Subcutaneous abdominal adipose tissue (tissue), 5 donors: ENCODE data around the gene BCL2.

Experiments used
- H3K27ac ChIP-seq: one replicate; pipeline ENCODE4 v1.7.0; 2013; ENCODE audit warnings: low read depth, mild to moderate bottlenecking, inconsistent platforms, low read length, moderate library complexity
- H3K27me3 ChIP-seq, 5 donors: one replicate each; pipeline ENCODE4 v1.7.0; 2013; ENCODE audit warnings: low read length in 5 of 5, inconsistent platforms in 1 of 5; ENCODE audit not compliant: control insufficient read depth in 5 of 5, insufficient read depth in 4 of 5
- H3K36me3 ChIP-seq, 5 donors: one replicate each; pipeline ENCODE4 v1.7.0; 2013; ENCODE audit warnings: low read length in 5 of 5; ENCODE audit not compliant: control insufficient read depth in 5 of 5, insufficient read depth in 5 of 5
- H3K4me1 ChIP-seq, 5 donors: one replicate each; pipeline ENCODE4 v1.7.0; 2013; ENCODE audit warnings: low read length in 5 of 5, mild to moderate bottlenecking in 3 of 5, moderate library complexity in 1 of 5; ENCODE audit not compliant: control insufficient read depth in 5 of 5, insufficient read depth in 5 of 5
- H3K4me3 ChIP-seq, 5 donors: one replicate each; pipeline ENCODE4 v1.7.0; 2013; ENCODE audit warnings: low read length in 5 of 5, low read depth in 1 of 5
- H3K9ac ChIP-seq, 5 donors: one replicate each; pipeline ENCODE4 v1.7.0; 2013; ENCODE audit warnings: low read length in 5 of 5, mild to moderate bottlenecking in 4 of 5, moderate library complexity in 3 of 5
- H3K9me3 ChIP-seq, 5 donors: one replicate each; pipeline ENCODE4 v1.7.0; 2013; ENCODE audit warnings: low read length in 5 of 5; ENCODE audit not compliant: control insufficient read depth in 5 of 5
- donor health status: healthy.
- donor health status: healthy.
- donor health status: healthy.
- donor health status: healthy.
- donor health status: healthy.

Gene BCL2

DNA sequence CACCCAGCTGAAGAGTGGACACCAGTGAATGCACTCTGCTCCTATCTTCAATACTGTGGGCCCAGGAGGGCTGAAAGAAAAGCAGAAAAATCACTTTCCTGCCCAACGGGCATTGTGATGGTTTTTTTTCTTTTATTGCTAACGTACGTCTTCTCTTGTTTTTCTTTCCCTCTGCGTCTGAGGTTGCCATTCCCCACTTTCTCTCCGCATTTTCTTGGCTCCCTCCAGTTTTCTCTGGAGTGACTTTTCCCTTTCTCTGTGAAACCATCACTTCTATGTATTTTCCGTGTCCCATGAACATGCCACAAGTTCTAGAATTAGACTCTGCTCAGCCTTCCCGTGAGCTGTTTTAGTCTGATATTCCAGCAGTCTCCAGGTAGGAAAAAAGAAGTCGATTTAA is 169.2 kb downstream of the BCL2 start:
- no peaks in the 10 kb centered on the region for H3K36me3 ChIP-seq
- peak overlapping the region; percentile 43 for H3K27ac ChIP-seq
- H3K4me3 ChIP-seq: no peak overlapping the region
- H3K4me1 ChIP-seq: peaks cover 0 to 45% (median 39%) of the 10 kb centered on the region in 5 donors
- H3K9ac ChIP-seq: no peak overlapping the region
- no peaks in the 10 kb centered on the region for H3K9me3 ChIP-seq
- H3K27me3 ChIP-seq: no peaks in the 10 kb centered on the region

GRCh38 chr18:63149302-63149587 is 170.3 kb downstream of the BCL2 start:
- Histone ChIP-seq H3K4me1 (peaks cover 0 to 48% (median 41%) of the 10 kb centered on the region in 5 donors), H3K4me3 (no peak overlapping the region), H3K9ac (no peak overlapping the region), H3K27ac (peak overlapping the region; percentile 75), H3K36me3 (no peaks in the 10 kb centered on the region), H3K9me3 (no peaks in the 10 kb centered on the region), H3K27me3 (no peaks in the 10 kb centered on the region)

DNA sequence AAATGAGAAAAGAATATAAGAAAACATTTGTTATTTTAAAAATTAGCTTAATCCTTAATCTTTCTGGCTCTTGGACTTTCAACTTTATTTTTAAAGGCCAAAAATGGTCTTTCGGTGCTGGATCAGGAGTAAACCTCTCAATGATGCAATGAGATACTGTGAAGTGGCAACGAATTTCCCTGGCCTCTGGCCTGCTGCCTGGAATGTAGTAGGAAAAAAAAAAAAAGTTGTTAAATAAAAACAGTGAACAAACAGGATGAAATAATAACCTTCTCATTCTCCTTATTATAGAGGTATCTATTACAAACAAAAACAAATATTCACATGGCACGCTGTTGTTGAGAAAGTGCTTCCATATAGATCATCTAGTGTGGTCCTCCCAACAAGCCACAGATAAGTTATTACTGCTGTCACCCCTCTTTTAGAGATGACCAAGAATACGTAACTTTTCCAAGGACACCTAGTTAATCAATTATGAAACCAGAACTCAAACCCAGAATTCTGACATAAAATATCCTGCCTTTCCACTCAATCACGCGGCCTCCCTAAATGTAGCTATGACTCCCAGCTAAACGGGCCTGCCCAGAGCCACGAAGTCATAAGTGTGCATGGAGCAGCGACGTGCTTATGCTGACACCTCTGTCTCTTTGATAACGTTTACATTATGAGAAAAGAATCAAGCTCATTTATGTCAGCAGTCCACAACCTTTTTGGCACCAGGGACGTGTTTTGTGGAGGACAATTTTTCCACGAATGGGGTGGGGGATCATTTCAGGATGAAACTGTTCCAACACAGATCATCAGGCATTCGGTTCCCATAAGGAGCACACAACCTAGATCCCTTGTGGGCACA is 170.9 kb downstream of the BCL2 start:
- Histone ChIP-seq H3K27ac (peak overlapping the region; percentile 75), H3K27me3 (no peaks in the 10 kb centered on the region), H3K9me3 (no peaks in the 10 kb centered on the region), H3K4me1 (peaks cover 0 to 48% (median 44%) of the 10 kb centered on the region in 5 donors), H3K4me3 (no peak overlapping the region), H3K36me3 (no peaks in the 10 kb centered on the region), H3K9ac (peak overlapping the region in 2 of 5 donors; percentile 14 to 53)

GRCh38 chr18:63147973-63148372 is 171.6 kb downstream of the BCL2 start:
- Histone ChIP-seq H3K27me3 (no peaks in the 10 kb centered on the region), H3K4me1 (peaks cover 0 to 54% (median 51%) of the 10 kb centered on the region in 5 donors), H3K4me3 (no peak overlapping the region), H3K9ac (peak overlapping the region in 2 of 5 donors; percentile 14 to 53), H3K36me3 (no peaks in the 10 kb centered on the region), H3K9me3 (no peaks in the 10 kb centered on the region), H3K27ac (peak overlapping the region; percentile 75)

DNA sequence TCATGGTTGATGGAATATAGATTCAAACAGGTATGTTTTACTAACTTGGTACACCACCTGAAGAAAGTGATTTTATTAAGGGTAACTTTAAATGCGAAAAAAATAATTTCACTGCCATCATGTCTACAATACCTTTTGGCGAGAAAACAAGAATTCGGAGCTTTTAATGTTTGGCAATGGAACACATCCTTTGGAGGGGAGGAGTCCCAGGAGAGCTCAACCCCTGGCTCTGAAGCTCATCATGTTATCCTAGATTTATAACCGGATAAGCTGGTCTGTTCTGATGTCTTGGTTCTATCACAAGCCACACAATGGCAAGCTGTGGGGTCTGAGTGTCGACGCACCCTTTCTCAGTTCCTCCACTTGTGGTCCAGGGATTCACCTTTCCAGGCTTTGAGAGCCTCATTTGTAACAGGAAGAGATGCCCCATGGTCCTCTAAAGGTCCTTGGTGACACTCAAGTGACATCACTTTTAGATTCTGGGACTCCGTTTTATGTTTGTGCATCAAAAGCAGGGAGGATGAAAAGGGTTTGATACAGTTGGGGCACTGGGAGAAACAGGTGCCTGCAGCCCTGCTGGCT is 172.7 kb downstream of the BCL2 start:
- Histone ChIP-seq H3K27ac (peak overlapping the region; percentile 75), H3K9ac (no peak overlapping the region)

DNA sequence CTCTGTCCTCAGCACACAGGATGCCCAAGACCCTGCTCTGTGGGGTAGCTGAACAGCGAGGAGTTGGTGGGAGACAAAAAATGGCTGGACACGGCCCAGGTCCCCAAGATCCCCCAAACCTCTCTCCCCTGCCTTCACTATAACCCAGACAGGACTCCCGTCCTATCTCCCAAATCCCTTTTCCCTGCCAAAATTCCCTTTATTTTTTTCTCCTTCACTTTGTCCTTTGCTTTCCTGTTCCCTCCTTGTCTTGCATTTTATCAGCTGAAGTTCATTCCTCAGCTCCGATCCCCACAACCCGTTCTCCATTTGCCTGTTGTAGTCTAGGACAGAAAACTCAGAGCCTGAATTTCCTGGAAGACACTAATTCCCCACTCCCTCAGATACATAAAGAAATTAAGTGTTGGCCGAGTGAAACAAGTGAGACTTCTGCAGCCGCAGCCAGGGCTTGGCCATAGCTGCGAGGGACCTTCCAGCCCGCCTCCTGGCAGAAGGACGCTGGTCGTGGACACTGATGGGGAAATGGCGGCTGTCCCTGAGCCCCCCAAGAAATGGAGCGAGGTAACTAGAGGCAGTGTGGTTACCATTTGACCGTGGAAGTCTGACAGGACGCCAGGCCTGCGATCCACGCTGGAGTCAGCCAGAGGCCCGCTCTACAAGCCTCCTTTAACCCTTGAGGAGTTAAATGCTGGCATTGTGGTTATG is 173.6 kb downstream of the BCL2 start:
- Histone ChIP-seq H3K36me3 (no peaks in the 10 kb centered on the region), H3K9ac (peak overlapping the region in 2 of 5 donors; percentile 30 to 44), H3K27me3 (no peaks in the 10 kb centered on the region), H3K9me3 (no peaks in the 10 kb centered on the region), H3K27ac (peak overlapping the region; percentile 75), H3K4me3 (peak overlapping the region in 2 of 5 donors; percentile 12 to 14), H3K4me1 (peaks cover 0 to 71% (median 68%) of the 10 kb centered on the region in 5 donors)

More for the DNA sequence above, 172.7 kb downstream of the BCL2 start:
- Histone ChIP-seq H3K9me3 (no peaks in the 10 kb centered on the region), H3K36me3 (no peaks in the 10 kb centered on the region), H3K4me1 (peaks cover 0 to 65% (median 62%) of the 10 kb centered on the region in 5 donors), H3K27me3 (no peaks in the 10 kb centered on the region), H3K4me3 (no peak overlapping the region)

DNA sequence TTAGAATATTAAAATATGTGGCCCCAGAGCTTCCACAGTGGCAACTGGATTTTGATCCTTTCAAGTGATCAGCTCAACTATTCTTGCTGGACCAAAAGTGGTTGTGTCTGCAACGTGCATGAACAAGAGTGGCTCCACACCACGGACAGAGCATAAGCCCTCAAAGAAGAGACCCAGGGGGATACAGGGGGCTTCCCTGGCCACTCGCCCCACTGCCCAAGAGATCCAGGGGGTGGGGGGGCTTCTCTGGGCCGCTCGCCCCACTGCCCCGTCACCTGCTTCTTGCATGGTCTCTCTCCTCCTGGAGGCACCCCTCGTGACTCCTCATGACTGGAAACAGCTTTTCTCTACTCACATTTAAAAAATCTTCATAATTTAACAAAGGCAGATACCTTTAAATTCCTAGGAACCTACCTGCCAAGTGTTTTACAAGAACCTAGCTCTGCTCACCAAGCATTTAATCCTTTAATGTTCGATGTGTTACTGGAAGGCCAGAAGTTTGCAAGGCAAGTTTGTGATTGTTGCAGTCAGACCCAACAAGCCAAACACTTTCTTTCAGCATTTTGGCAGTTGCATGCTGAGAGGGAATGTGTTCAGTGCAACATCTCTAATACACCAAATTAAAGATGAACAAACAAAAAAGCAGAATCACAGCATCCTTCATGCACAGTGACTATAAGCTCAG is 174.3 kb downstream of the BCL2 start:
- no peaks in the 10 kb centered on the region for H3K36me3 ChIP-seq
- no peaks in the 10 kb centered on the region for H3K27me3 ChIP-seq
- H3K27ac ChIP-seq: peak overlapping the region; percentile 75
- H3K4me1 ChIP-seq: peaks cover 0 to 71% (median 68%) of the 10 kb centered on the region in 5 donors
- H3K9me3 ChIP-seq: no peaks in the 10 kb centered on the region
- peak overlapping the region in 1 of 5 donors; percentile 30 for H3K9ac ChIP-seq
- no peak overlapping the region for H3K4me3 ChIP-seq

DNA sequence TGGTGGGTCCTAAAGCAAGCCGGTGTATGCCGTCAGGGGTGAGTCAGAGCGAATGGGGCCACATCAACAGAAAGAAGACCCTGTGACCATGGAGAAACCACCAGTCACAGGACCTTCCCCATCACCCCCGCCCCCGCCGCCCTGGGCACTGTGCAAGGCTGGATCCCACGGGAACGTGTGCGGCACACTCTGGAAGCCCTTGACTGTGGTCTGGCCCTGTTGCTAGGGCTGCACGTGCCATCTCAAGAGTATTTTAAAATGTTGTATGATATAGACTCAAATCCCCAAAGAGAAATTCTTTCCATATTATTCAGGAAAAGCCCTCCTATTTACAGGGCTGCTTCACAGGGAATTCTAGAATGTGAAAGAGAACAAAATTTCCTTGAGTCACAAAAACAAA is 174.8 kb downstream of the BCL2 start:
- no peaks in the 10 kb centered on the region for H3K27me3 ChIP-seq
- H3K27ac ChIP-seq: peak overlapping the region; percentile 75
- H3K36me3 ChIP-seq: no peaks in the 10 kb centered on the region
- H3K4me1 ChIP-seq: peaks cover 0 to 71% (median 68%) of the 10 kb centered on the region in 5 donors
- no peaks in the 10 kb centered on the region for H3K9me3 ChIP-seq
- H3K9ac ChIP-seq: no peak overlapping the region
- no peak overlapping the region for H3K4me3 ChIP-seq

DNA sequence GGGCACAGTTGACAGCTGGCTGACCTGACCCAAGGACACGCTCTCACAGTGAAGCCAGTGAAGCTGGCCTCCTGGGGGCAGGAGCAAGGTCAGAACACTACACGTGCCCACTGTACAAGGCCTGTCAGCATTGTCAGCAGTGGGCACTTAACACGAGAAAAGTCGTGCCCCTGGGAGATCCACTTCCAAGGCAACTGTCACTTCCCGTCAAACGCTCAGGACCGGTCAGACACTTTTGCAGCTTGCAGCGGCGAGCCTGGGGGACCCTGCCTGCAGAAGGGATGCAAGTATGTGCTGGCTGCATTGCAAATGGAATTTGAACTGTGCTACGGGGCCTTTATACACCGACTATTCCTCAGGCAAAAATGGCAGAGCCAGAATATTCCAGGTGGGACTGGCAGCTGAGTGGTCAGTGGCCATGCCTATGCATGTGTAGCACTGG is 176.2 kb downstream of the BCL2 start:
- H3K27me3 ChIP-seq: no peaks in the 10 kb centered on the region
- peak overlapping the region; percentile 14 for H3K27ac ChIP-seq
- peak overlapping the region in 2 of 5 donors; percentile 11 to 36 for H3K4me3 ChIP-seq
- no peaks in the 10 kb centered on the region for H3K9me3 ChIP-seq
- H3K36me3 ChIP-seq: no peaks in the 10 kb centered on the region
- H3K4me1 ChIP-seq: peaks cover 0 to 75% (median 66%) of the 10 kb centered on the region in 5 donors
- no peak overlapping the region for H3K9ac ChIP-seq
